IPS DF 6.9 (cell line): ENCODE data around the gene DAO.

ENCODE experiments used
- DNase-seq: peaks from one replicate; pipeline ENCODE4 v3.0.0-alpha.2; 2013; ENCODE audit warnings: low read depth, low spot score
- H3K27ac ChIP-seq: one replicate; pipeline ENCODE4 v1.5.1; 2013; ENCODE audit warnings: low read length, control low read depth
- H3K27me3 ChIP-seq: 2 replicates; pipeline ENCODE4 v1.6.1; 2013; ENCODE audit warnings: mild to moderate bottlenecking, low read length; ENCODE audit not compliant: control insufficient read depth, insufficient read depth
- H3K36me3 ChIP-seq: 2 replicates; pipeline ENCODE4 v1.6.1; 2013; ENCODE audit warnings: low read length; ENCODE audit not compliant: control insufficient read depth, insufficient read depth
- H3K4me1 ChIP-seq: 2 replicates; pipeline ENCODE4 v1.6.1; 2013; ENCODE audit warnings: low read length; ENCODE audit not compliant: control insufficient read depth, insufficient read depth
- H3K4me3 ChIP-seq: 2 replicates; pipeline ENCODE4 v1.5.1; 2013; ENCODE audit warnings: mild to moderate bottlenecking, low read length
- H3K9me3 ChIP-seq: 2 replicates; pipeline ENCODE4 v1.6.1; 2013; ENCODE audit warnings: low read length, inconsistent platforms; ENCODE audit not compliant: control insufficient read depth, insufficient read depth
- WGBS: extraction: QIAGEN DNeasy Blood & Tissue Kit; methylation state at CpG from one replicate; pipeline ENCODE4 v1.1.7; 2013; ENCODE audit warnings: mixed read lengths, missing lambda C conversion rate; ENCODE audit not compliant: insufficient read length, insufficient coverage; 5-methylcytosine and 5-hydroxymethylcytosine counted together

DAO gene

DNA sequence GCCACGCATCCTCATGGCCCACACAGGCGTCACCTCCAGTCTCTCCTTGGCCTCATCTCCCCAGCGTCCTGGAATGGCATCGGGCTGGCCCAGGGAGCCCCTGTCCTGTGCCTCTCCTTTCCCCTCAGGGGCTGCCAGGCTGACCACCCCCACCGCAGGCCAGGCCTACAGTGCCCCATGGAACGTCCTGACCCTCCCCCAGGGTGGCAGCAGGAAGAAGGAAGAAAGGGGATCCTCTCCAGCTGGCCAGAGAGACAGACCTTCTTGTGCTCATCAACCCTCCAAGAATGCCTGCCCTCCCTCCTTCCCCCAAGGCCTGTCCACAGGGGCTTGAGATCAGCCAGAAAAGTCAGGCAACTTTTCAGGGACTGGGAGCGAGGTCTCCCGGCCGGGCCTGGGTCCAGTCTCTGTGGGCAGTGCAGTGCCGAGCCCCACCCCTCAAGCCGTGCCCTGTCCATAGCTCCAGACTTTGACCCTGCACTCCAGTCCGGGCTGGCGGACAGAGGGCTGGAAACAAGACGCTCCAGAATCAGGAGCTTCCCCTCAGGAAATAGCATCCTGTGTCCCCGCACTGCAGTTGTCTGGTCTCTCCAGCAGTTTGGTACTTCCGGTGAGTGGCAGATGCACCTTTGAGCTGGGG is at the start of gene DAO:
Gene DAO, plus strand, starts transcription at position 478 of the 640 bp plus-strand sequence. CDS start 4,915 bp downstream, outside the sequence.
- Histone ChIP-seq H3K4me3 (no peak within 1 kb of the TSS), H3K4me1 (no peaks in the 10 kb centered on the region), H3K27me3 (no peaks in the 10 kb centered on the region), H3K27ac (no peak within 1 kb of the TSS), H3K36me3 (no peaks in the 10 kb centered on the region), H3K9me3 (no peaks in the 10 kb centered on the region)
- no peak for DNase-seq
- no CpG with 5 or more reads among the region's 16 CpGs for WGBS

DNA sequence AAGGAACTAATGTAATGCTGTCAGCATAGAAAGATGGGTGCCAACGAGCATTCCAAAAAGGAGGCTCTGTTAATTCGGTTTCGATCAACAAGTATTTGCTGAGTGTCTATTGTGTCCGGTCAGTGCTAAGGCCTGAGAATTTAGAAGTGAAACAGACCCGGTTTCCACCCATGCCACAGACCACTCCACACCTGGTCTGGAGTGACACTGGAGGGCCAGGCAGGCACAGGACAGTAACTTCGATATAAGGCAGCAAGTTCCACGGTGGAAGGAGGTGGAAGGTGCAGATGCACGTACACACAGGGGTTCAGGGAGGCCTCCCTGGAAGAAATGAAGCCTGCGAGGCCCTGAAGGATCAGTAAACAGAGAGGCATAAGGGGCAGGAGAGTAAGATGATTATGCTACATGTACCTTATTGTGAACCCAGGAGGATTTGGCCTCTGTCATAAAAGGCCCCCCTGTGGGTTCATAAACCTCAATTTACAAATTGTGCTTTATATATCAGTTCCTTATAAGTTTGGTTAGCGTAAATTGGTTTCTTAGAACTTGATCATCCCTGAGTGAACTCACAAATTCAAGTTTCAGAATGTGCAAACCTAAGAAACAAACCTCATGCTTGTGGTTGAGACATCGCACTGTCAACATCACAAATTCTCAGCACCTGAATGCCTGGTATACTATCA is 48.4 kb upstream of the DAO start:
- Histone ChIP-seq H3K4me1 (no peaks in the 10 kb centered on the region), H3K27ac (no peak overlapping the region), H3K4me3 (no peak overlapping the region), H3K9me3 (no peaks in the 10 kb centered on the region), H3K36me3 (peaks cover 2% of the 10 kb centered on the region; the same call in 1 of the 2 replicates), H3K27me3 (no peaks in the 10 kb centered on the region)
- no CpG with 5 or more reads among the region's 11 CpGs for WGBS
- no peak for DNase-seq

DNA sequence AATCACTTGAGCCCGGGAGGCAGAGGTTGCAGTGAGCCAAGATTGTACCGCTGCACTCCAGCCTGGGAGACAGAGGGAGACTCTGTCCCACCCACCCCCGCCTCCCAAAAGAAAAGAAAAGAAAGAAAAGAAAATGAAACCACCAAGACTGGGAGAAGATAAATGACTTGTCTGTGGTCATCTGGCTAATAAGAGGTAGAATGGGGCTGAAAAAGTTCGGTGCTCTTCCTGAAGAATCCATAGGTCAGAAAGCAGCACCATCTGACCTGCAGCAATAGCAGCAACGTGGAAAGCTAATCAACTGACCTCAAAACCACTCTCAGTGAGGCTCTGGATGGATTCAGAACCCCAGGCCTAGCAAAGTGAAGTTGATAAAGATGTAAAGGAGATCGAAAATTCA is 47.7 kb upstream of the DAO start:
- no peak for DNase-seq
- no peak overlapping the region for H3K4me3 ChIP-seq
- no peak overlapping the region for H3K27ac ChIP-seq
- H3K9me3 ChIP-seq, result no peaks in the 10 kb centered on the region
- no peaks in the 10 kb centered on the region for H3K27me3 ChIP-seq
- no CpG with 5 or more reads among the region's 6 CpGs for WGBS
- peaks cover 2% of the 10 kb centered on the region; the same call in 1 of the 2 replicates for H3K36me3 ChIP-seq
- no peaks in the 10 kb centered on the region for H3K4me1 ChIP-seq

DNA sequence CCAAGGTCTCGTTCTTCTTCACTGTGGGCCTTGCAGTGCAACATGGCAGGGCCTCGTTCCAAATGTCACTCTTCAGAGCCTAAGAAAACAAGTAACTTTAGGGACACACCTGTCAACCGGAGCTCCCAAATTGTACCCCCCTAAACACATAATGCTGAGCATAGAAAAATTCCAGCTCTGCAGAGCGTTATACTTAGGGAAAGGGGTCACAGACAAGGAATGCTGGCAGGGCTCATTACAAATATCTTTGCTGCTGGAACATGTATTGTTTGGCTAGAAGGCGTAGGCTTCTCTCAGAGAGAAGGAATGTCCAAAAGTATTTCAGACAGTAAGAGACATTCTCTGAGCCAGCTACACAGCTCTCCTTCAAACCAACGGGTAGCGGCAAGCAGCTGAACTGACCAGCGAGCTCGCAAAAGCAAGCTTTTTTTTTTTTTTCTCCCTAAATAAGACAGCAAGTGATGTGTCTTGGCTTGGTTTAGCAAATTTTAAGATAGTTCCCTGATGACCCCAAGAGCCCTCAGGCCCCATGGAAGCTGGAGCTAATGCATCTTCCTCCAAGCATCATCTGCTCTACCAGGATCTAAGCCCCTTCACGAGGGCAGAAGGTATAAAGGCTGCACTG is 47.0 kb upstream of the DAO start:
- Histone ChIP-seq H3K9me3 (no peaks in the 10 kb centered on the region), H3K4me3 (no peak overlapping the region), H3K27ac (no peak overlapping the region), H3K27me3 (no peaks in the 10 kb centered on the region), H3K36me3 (peaks cover 2% of the 10 kb centered on the region; the same call in 1 of the 2 replicates), H3K4me1 (no peaks in the 10 kb centered on the region)
- no peak for DNase-seq
- no CpG with 5 or more reads among the region's 10 CpGs for WGBS

DNA sequence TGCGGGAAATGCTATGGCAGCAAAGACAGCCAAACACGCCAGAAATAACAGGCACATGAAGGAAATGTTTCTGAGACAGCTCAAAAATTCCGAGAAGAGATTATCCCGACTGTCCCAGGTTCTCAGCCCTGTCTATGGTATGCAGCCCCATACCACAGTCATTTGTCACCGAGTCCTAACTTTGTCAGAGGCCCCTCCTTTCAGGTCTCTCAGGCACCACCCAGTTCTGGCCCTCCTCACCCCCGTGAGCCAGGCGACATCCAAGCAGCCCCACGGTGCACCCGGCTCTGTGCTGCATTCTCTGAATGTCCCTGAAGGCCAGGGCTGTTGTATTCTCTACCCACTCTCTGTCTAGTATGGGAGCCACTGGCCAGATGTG is 46.5 kb upstream of the DAO start:
- H3K27me3 ChIP-seq, result no peaks in the 10 kb centered on the region
- H3K27ac ChIP-seq, result no peak overlapping the region
- no peak overlapping the region for H3K4me3 ChIP-seq
- H3K9me3 ChIP-seq, result no peaks in the 10 kb centered on the region
- no CpG with 5 or more reads among the region's 9 CpGs for WGBS
- peaks cover 2% of the 10 kb centered on the region; the same call in 1 of the 2 replicates for H3K36me3 ChIP-seq
- no peak for DNase-seq
- H3K4me1 ChIP-seq, result peaks cover 2% of the 10 kb centered on the region

DNA sequence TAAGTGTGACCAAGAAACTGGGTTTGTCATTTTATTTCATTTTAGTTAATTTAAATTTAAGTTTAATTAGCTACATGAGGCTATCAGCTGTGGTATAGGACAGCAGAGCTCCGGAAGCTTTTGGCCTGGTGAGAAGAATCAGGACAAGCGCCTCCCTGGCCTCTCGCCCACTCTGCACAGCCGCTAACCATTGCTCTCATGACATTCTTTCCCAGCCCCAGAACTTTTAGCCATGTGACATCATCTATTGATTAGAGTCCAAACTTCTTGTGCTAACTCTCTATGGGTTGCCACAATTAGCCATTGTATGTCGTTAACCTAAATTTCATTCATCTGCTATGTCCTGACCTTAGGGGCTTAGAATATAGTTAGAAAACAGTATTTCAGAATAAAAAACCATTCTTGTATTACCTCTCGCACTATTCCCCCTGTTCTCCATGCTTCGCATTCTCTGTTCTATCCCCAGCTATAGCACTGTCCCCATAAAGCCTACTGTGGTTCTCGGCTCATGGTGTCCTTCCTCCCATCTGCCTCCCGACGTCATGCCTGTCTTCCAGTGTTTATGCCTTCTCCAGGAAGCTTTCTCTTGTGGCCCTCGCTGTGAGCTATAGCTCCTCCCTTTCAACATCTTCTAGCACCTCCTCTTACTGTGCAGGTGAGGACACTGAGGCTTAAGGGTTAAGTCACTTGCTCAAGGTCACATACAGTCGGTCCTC is 46.0 kb upstream of the DAO start:
- H3K4me3 ChIP-seq, result no peak overlapping the region; the same call in 1 of the 2 replicates
- no peak for DNase-seq
- no CpG with 5 or more reads among the region's 12 CpGs for WGBS
- peaks cover 2% of the 10 kb centered on the region; the same call in 1 of the 2 replicates for H3K36me3 ChIP-seq
- H3K27me3 ChIP-seq, result no peaks in the 10 kb centered on the region
- no peak overlapping the region for H3K27ac ChIP-seq
- no peaks in the 10 kb centered on the region for H3K9me3 ChIP-seq
- peaks cover 2% of the 10 kb centered on the region for H3K4me1 ChIP-seq

DNA sequence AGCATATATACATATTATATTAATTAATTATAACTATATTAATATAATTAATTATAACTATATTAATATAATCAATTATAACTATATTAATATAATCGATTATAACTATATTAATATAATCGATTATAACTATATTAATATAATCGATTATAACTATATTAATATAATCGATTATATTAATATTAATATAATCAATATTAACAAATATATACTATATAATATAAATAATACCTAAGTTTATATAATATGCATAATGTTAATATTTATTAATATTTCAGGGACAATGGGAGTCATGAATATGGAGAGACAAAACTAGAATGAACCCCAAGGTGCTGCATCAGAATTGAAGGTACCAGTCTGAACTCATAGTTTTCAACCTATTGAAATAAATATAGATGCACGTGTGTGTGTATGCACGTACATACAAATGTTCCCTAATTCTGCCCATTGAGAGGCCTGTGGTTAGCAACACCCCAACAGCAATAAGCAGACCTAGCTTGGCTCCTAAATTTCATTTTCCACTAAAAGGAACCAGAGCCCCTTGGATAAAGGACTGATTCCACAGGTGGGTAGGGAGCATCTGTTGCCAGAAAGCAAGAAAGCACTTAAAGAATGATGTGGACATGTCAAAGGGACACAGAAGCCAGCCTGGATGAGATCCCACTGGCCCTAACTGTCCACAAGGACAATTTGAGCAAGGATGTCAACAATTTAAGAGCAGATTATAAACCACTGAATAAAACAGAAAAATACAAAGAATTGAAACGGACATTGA is 43.8 kb upstream of the DAO start:
- H3K4me1 ChIP-seq, result peaks cover 4% of the 10 kb centered on the region
- H3K27ac ChIP-seq, result no peak overlapping the region
- no peak overlapping the region for H3K4me3 ChIP-seq
- WGBS, result no CpG with 5 or more reads among the region's 7 CpGs
- H3K36me3 ChIP-seq, result peaks cover 2% of the 10 kb centered on the region; the same call in 1 of the 2 replicates
- H3K27me3 ChIP-seq, result no peaks in the 10 kb centered on the region
- DNase-seq, result no peak
- no peaks in the 10 kb centered on the region for H3K9me3 ChIP-seq

DNA sequence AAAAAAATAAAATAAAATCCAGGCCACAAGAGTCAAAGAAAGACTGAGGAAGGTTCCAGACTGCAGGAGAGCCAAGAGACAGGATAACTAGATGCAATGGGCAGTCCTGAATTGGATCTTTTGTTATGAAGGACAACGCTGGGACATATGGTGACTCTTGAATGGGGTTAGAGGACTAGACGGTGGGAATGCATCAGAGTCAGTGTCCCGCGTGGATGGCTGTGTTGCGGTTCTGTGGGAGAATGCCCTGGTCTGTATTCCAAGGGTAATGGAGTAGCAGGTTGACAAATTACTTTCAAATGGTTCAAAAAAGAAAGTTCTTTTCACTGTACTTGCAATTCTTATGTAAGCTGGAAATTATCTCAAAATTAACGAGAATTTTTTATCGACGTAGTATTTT is 42.7 kb upstream of the DAO start:
- H3K4me1 ChIP-seq, result peaks cover 4% of the 10 kb centered on the region
- WGBS, result 100% methylated on average over 3 of the region's 8 CpGs
- DNase-seq, result no peak
- no peak overlapping the region for H3K4me3 ChIP-seq
- no peaks in the 10 kb centered on the region for H3K9me3 ChIP-seq
- no peak overlapping the region for H3K27ac ChIP-seq
- no peaks in the 10 kb centered on the region for H3K27me3 ChIP-seq
- H3K36me3 ChIP-seq, result peaks cover 2% of the 10 kb centered on the region; the same call in 1 of the 2 replicates

DNA sequence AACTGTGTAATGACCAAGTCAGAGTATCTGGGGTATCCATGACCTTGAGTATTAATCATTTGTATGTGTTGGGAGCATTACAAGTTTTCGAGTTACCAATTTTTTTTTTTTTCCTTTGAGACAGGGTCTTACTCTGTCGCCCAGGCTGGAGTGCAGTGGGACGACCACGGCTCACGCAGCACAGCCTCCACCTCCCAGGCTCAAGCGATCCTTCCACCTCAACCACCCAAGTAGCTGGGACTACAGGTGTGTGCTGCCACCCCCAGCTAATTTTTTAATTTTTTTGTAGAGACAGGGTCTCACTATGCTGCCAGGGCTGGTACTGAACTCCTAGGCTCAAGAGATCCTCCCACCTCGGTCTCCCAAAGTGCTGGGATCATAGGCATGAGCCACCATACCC is 42.2 kb upstream of the DAO start:
- H3K27ac ChIP-seq, result no peak overlapping the region
- peaks cover 2% of the 10 kb centered on the region; the same call in 1 of the 2 replicates for H3K36me3 ChIP-seq
- peaks cover 4% of the 10 kb centered on the region for H3K4me1 ChIP-seq
- no CpG with 5 or more reads among the region's 7 CpGs for WGBS
- no peak overlapping the region for H3K4me3 ChIP-seq
- H3K9me3 ChIP-seq, result no peaks in the 10 kb centered on the region
- H3K27me3 ChIP-seq, result no peaks in the 10 kb centered on the region
- no peak for DNase-seq
